ENCODE measurements around the gene PRSS23.
"Not testable (repeated sequence)": the region's sequence is repeated elsewhere in the genome, so short reads cannot be mapped to it uniquely, and the experiment has no call there.

PRSS23 gene

DNA sequence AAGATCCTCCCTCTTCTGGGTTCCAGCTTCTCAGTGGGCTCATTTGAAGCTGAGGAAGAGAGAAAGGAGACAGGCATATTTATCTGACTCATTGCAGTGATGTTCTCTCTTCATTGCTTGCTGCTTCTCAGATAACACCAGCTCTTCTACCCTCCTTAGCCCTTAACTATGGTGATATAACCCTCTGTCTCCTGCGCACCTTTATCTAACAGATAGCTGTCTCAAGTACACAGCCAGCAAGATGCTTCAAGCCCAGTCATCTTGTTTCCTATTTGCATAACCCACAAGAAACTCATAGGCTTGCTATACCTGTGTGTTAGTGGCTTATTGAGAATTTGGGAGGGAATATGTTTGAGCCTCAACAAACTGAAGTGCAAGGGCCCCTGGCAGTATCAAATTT lies 12.6 kb downstream of the PRSS23 start:
- TF ChIP-seq, protein P1, sequence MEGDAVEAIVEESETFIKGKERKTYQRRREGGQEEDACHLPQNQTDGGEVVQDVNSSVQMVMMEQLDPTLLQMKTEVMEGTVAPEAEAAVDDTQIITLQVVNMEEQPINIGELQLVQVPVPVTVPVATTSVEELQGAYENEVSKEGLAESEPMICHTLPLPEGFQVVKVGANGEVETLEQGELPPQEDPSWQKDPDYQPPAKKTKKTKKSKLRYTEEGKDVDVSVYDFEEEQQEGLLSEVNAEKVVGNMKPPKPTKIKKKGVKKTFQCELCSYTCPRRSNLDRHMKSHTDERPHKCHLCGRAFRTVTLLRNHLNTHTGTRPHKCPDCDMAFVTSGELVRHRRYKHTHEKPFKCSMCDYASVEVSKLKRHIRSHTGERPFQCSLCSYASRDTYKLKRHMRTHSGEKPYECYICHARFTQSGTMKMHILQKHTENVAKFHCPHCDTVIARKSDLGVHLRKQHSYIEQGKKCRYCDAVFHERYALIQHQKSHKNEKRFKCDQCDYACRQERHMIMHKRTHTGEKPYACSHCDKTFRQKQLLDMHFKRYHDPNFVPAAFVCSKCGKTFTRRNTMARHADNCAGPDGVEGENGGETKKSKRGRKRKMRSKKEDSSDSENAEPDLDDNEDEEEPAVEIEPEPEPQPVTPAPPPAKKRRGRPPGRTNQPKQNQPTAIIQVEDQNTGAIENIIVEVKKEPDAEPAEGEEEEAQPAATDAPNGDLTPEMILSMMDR (IDR thresholded peaks at IDR 0.05; ENCODE audit: borderline replicate concordance, control extremely low read depth, extremely low read depth, insufficient read depth, missing control alignments): no peak
- in situ Hi-C loops (cut with MboI; ENCODE audit: low sequenced_read_pairs, unreplicated experiment): loop anchor here (25.0 kb wide), 2 partner anchors 201 to 951 kb away; partner anchors contain the start of gene CCDC83
- DNase-seq (ENCODE audit: low spot score): no peak

DNA sequence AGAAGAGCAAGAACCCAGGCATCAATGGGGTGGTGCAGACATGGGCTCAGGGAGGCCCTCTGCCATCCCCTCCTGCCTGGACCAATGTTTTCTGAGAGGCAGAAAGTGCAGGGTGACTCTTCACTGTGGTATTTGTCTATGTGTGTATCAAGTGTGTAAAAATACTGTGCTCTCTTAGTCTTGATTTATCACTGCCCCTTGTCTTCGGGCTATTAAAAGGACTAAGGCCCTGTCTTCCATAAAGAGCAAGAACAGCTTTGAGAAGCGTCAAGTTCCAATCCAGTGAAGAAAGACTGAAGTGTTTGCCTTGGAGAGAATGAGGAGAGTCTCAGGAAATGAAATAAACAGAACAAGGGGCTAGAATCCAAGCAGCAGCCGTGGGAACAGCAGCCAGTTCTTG lies 14.4 kb downstream of the PRSS23 start:
- in situ Hi-C loops (cut with MboI; ENCODE audit: low sequenced_read_pairs, unreplicated experiment): loop anchor here (5.0 to 25.0 kb wide), 3 partner anchors 202 to 952 kb away; partner anchors contain the start of gene CCDC83
- no peak for DNase-seq (ENCODE audit: low spot score)
- TF ChIP-seq, protein P1 (IDR thresholded peaks at IDR 0.05; ENCODE audit: borderline replicate concordance, control extremely low read depth, extremely low read depth, insufficient read depth, missing control alignments): no peak

DNA sequence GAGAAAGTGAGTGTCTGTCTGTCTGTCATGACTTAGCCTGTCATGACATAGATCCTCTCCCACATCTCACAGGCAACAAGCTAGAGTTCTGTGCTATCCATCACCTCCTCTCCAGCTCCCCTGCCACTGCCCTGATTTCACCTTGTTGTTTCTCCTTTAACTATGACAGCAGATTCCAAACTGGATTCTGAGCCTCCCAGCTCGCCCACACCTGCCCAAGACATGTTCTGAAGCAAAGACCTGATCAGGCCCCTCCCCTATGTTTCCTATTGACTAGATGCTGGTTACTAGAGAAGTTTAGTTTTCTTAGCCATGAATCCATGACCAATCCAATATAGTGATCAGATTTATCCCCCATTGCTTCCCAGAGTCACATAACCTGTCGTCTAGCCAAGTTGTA lies 15.4 kb downstream of the PRSS23 start:
- DNase-seq (ENCODE audit: low spot score): no peak
- in situ Hi-C loops (cut with MboI; ENCODE audit: low sequenced_read_pairs, unreplicated experiment): loop anchor here (5.0 to 25.0 kb wide), 3 partner anchors 203 to 953 kb away; partner anchors contain the start of gene CCDC83
- TF ChIP-seq, protein P1 (IDR thresholded peaks at IDR 0.05; ENCODE audit: borderline replicate concordance, control extremely low read depth, extremely low read depth, insufficient read depth, missing control alignments): no peak

DNA sequence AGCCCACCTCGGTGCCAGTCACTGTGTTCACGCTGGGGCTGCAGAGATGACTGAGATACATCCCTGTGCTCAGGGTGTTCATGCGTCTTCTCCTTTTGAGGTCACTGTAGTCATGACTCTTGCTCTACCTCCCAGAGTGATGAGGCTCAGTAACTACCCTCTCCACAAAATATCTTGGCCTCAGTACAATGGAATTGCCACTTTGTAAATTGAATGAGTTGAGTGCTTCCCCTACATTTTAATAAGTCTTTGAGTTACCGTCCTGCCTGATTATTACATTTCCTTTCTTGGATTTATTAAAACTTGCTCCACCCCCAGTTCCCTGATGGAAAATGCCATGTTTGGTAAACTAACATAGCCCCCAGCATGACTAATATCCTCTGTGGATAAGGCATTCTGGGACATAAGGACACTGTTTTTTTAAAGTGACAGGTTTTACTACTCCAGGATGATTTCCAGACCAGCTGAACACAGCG lies 15.9 kb downstream of the PRSS23 start:
- in situ Hi-C loops (cut with MboI; ENCODE audit: low sequenced_read_pairs, unreplicated experiment): loop anchor here (5.0 to 25.0 kb wide), 3 partner anchors 204 to 954 kb away; partner anchors contain the start of gene CCDC83
- no peak for DNase-seq (ENCODE audit: low spot score)
- TF ChIP-seq, protein P1 (IDR thresholded peaks at IDR 0.05; ENCODE audit: borderline replicate concordance, control extremely low read depth, extremely low read depth, insufficient read depth, missing control alignments): no peak

DNA sequence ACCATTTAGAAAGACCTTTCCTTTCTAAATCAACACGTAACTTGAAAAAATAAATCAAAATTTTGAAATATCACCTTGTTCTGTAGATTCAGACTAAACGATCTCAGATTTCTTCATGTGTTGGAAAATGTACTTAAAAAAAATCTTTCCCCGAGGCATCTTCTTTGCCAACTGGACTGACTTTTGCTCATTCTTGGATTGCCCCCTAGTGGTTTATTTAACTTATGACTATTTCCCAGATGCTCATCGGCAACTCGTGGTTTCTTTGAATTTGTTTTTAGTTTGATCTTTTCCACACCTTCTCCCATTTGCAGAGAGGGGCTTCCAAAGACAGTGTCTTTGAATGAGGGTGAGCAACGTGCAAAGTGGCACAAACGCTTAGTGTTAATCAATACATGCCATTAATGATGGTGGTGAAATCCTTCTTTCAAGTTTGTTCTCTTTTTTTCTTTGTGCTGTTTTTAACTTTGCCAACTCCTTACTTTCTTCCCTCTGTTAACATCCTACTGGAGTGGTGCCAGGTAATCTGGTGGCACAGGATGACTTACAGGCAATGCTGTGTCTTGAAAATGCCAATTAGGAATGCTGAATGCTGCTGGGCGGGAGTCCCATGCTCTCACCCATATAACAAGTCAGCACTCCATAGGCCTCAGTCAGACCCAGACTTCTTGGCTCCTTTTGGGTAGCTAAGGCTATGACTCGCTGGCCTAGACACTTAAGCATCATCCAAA lies 18.3 kb downstream of the PRSS23 start:
- in situ Hi-C loops (cut with MboI; ENCODE audit: low sequenced_read_pairs, unreplicated experiment): loop anchor here (5.0 to 25.0 kb wide), 3 partner anchors 206 to 956 kb away; partner anchors contain the start of gene CCDC83
- DNase-seq (ENCODE audit: low spot score): peak; percentile 56
- TF ChIP-seq, protein P1 (IDR thresholded peaks at IDR 0.05; ENCODE audit: borderline replicate concordance, control extremely low read depth, extremely low read depth, insufficient read depth, missing control alignments): peak; percentile 26

DNA sequence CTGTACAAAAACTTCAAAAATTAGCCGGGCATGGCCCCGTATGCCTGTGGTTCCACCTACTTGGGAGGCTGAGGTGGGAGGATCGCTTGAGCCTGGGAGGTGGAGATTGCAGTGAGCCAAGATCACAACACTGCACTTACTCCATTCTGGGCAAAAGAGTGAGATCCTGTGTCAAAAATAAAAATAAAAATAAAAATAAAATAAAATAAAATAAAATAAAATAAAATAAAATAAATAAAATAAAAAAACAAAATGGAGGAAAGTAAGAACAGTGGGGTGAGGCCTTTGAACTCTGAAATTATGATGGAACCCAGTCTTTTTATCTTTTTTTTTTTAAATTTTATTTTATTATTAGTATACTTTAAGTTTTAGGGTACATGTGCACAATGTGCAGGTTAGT lies 23.8 kb downstream of the PRSS23 start:
- not testable (repeated sequence) for DNase-seq (ENCODE audit: low spot score)
- in situ Hi-C loops (cut with MboI; ENCODE audit: low sequenced_read_pairs, unreplicated experiment): loop anchor here (25.0 kb wide), 2 partner anchors 212 to 962 kb away; partner anchors contain the start of gene CCDC83

DNA sequence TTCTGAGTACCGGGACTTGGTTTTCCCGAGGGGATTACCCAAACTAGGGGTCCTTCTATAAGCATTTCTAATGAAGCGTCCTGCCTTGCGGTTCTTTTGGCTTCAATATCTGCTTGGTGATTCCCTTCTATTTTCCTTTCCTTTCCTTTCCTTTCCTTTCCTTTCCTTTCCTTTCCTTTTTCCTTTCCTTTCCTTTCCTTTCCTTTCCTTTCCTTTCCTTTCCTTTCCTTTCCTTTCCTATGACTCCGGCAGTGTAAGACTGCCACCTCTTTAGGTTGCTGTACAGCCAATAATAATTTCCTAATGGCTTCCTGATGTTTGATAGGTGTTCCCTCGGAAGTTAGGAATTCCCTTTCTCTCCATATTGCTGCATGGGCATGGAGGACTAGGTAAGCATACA lies 34.0 kb downstream of the PRSS23 start:
- in situ Hi-C loops (cut with MboI; ENCODE audit: low sequenced_read_pairs, unreplicated experiment); DNase-seq (ENCODE audit: low spot score): not testable (repeated sequence)

DNA sequence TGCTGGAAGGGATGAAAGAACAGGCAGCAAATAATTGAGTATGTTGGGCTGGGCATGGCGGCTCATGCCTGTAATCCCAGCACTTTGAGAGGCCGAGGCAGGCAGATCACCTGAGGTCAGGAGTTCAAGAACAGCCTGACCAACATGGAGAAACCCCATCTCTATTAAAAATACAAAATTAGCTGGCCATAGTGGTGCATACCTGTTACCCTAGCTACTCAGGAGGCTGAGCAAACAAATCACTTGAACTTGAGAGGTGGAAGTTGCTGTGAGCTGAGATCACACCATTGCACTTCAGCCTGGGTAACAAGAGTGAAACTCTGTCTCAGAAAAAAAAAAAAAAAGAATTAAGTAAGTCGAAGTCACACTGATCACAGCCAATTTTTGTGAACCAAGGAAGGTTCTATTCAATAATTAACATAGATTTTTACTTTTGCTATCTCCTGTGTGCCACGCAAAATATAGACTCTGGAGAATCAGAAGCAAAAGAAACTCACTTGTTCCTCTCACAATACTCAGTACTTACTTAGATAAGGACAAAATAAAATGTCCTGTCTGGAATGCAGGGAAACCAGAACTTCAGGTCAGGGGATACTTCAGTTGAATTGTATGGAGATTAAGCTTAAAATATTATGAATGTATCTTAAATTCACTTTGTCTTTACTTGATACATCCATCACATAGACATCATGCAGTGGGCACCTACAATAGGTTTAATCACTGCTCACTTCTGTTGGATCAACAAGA lies 44.6 kb downstream of the PRSS23 start:
- in situ Hi-C loops (cut with MboI; ENCODE audit: low sequenced_read_pairs, unreplicated experiment); DNase-seq (ENCODE audit: low spot score): not testable (repeated sequence)

All from GM13976 (cell line).